HCT116 (cell line): ENCODE results near the gene SLC25A44.

ENCODE experiments used
- ATF3 ChIP-seq: IDR thresholded peaks from 2 replicates; pipeline ENCODE4 v1.6.1; 2012
- POLR2AphosphoS5 ChIP-seq: IDR thresholded peaks from 2 replicates; pipeline ENCODE4 v1.6.1; 2011; ENCODE audit warnings: mild to moderate bottlenecking, low read depth, low read length, moderate library complexity
- RAD21 ChIP-seq: IDR thresholded peaks from 2 replicates; pipeline ENCODE4 v1.6.1; 2012; ENCODE audit warnings: low read depth, mild to moderate bottlenecking
- SP1 ChIP-seq: IDR thresholded peaks from 2 replicates; pipeline ENCODE4 v1.6.1; 2012; ENCODE audit warnings: low read depth
- YY1 ChIP-seq: IDR thresholded peaks from 2 replicates; pipeline ENCODE4 v1.6.1; 2011; ENCODE audit warnings: low read length, low read depth, moderate library complexity, mild to moderate bottlenecking; ENCODE audit not compliant: insufficient replicate concordance; ENCODE audit errors: extremely low read depth
- TF ChIP-seq, protein P1 (sequence below), 3 experiments: fragments of 200-600 bp in 1 of 3; sonication (generic) in 1 of 3; IDR thresholded peaks in 2 of 3; conservative IDR thresholded peaks in 1 of 3; 2 replicates each; pipeline ENCODE4 v1.5.1; 2012 to 2017; ENCODE audit warnings: low read depth in 2 of 3, low read length in 2 of 3, antibody characterized with exemption in 1 of 3, borderline replicate concordance in 1 of 3, control low read depth in 1 of 3, mild to moderate bottlenecking in 1 of 3, mixed read lengths in 1 of 3, mixed run types in 1 of 3, moderate library complexity in 1 of 3; ENCODE audit not compliant: insufficient read depth in 1 of 3

DNA sequence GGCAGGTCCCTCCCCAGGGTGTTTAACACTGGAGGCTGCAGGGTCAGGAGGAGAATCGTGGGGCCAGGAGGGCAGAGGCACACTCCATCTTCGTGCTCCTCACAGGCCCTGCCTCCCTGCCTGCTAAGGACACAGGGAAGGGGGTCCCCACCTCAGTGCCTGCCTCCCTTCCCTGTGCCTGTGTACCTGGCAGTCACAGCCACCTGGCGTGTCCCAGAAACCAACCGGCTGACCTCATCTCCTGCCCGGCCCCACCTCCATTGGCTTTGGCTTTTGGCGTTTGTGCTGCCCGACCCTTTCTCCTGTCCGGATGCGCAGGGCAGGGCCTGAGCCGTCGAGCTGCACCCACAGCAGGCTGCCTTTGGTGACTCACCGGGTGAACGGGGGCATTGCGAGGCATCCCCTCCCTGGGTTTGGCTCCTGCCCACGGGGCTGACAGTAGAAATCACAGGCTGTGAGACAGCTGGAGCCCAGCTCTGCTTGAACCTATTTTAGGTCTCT lies 47.5 kb downstream of the SLC25A44 start:
- TF ChIP-seq YY1 (no peak), SP1 (no peak), RAD21 (no peak), POLR2AphosphoS5 (no peak), ATF3 (no peak)
- TF ChIP-seq, protein P1, sequence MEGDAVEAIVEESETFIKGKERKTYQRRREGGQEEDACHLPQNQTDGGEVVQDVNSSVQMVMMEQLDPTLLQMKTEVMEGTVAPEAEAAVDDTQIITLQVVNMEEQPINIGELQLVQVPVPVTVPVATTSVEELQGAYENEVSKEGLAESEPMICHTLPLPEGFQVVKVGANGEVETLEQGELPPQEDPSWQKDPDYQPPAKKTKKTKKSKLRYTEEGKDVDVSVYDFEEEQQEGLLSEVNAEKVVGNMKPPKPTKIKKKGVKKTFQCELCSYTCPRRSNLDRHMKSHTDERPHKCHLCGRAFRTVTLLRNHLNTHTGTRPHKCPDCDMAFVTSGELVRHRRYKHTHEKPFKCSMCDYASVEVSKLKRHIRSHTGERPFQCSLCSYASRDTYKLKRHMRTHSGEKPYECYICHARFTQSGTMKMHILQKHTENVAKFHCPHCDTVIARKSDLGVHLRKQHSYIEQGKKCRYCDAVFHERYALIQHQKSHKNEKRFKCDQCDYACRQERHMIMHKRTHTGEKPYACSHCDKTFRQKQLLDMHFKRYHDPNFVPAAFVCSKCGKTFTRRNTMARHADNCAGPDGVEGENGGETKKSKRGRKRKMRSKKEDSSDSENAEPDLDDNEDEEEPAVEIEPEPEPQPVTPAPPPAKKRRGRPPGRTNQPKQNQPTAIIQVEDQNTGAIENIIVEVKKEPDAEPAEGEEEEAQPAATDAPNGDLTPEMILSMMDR (IDR thresholded peaks at IDR 0.05 in 2 of 3, conservative IDR thresholded peaks at IDR 0.05 in 1 of 3; ENCODE audit: borderline replicate concordance in 1 of 3, insufficient read depth in 1 of 3, low read depth in 2 of 3, low read length in 2 of 3): no peak
